Tongue (tissue), 2 donors: Measurements from ENCODE around the gene EIF3J. TPM values are rescaled to one million over a fixed set of nuclear protein-coding genes. Genes with fewer than 3 reads are reported as not detected.

ENCODE experiments used
- DNase-seq: peaks from one replicate; pipeline ENCODE4 v3.0.0-alpha.2; 2015
- total RNA-seq: library from RNA; depleted of rRNA; stranded (reverse); fragments of >200 nt; gene quantifications from one replicate; pipeline ENCODE4 v1.2.3, GENCODE V29; 2014

The EIF3J gene
- total RNA-seq, 1 donor from 2014 or later, result 83.3 TPM

GRCh38 chr15:44595656-44596510, 58.9 kb downstream of the EIF3J start:
- no peak for DNase-seq

- no peak for DNase-seq
Measured at GRCh38 chr15:44596511-44597010, 59.6 kb downstream of the EIF3J start.

- DNase-seq, result no peak
Measured at GRCh38 chr15:44598066-44598465, 61.1 kb downstream of the EIF3J start.

- DNase-seq, result no peak
Measured at GRCh38 chr15:44598892-44599291, 61.9 kb downstream of the EIF3J start.

GRCh38 chr15:44603126-44603525, 66.2 kb downstream of the EIF3J start:
- no peak for DNase-seq

GRCh38 chr15:44606740-44607139, 69.8 kb downstream of the EIF3J start:
- DNase-seq, result no peak

Other genes starting within 250 kb of the EIF3J start
- 95.0 TPM for gene GOLM2, start 248.4 kb upstream of the EIF3J start, total RNA-seq
- 111 TPM for gene CTDSPL2, start 109.5 kb upstream of the EIF3J start, total RNA-seq
- gene SPG11, start 126.5 kb downstream of the EIF3J start, total RNA-seq, result 82.6 TPM
- gene PATL2, start 174.2 kb downstream of the EIF3J start, total RNA-seq, result 0.51 TPM
- gene B2M, start 174.4 kb downstream of the EIF3J start, total RNA-seq, result 1,240 TPM
- 36.8 TPM for gene TRIM69, start 199.4 kb downstream of the EIF3J start, total RNA-seq